Right lobe of liver (tissue), 4 donors: Measurements from ENCODE around the gene LRMDA.

Experiments used
- CTCF ChIP-seq, 4 donors: fragments of 200-600 bp in 3 of 4; fragments of 450-650 bp in 1 of 4; IDR thresholded peaks; one replicate each; pipeline versions ENCODE4 v1.5.1 to v1.8.0; 2016 to 2022; ENCODE audit warnings: antibody characterized with exemption in 4 of 4, mild to moderate bottlenecking in 2 of 4
- POLR2A ChIP-seq: fragments of 450-650 bp; IDR thresholded peaks from one replicate; pipeline ENCODE4 v1.6.1; 2017; ENCODE audit warnings: antibody characterized with exemption, mild to moderate bottlenecking
- donor health status: DM: no; HTN: no; CAD: no.
- donor health status: DM: no; HTN: no; CAD: no.
- donor health status: DM: no; HTN: yes; CAD: no.

- TF ChIP-seq CTCF (IDR thresholded peaks at IDR 0.05) (no peak), POLR2A (no peak)
These were observed 64.8 kb downstream of the LRMDA start for GRCh38 chr10:75496191-75496567.
